Lower leg skin (tissue), 4 donors: ENCODE data around the gene ING4. TPM values are rescaled to one million over a fixed set of nuclear protein-coding genes. Genes with fewer than 3 reads are reported as not detected.

Experiments used
- DNase-seq, 2 donors: peaks; one replicate each; pipeline ENCODE4 v3.0.0-alpha.2; 2019; ENCODE audit warnings: low spot score in 2 of 2
- H3K4me3 ChIP-seq: fragments of 200-600 bp; sonication (generic); 2 replicates; pipeline ENCODE4 v1.5.1; 2017; ENCODE audit warnings: mild to moderate bottlenecking, low read depth; ENCODE audit not compliant: poor library complexity, severe bottlenecking
- CTCF ChIP-seq, 3 donors: fragments of 450-650 bp; IDR thresholded peaks; one replicate each; pipeline ENCODE4 v1.5.1; 2016; ENCODE audit warnings: antibody characterized with exemption in 3 of 3, mild to moderate bottlenecking in 3 of 3, moderate library complexity in 2 of 3
- POLR2A ChIP-seq, 2 donors: fragments of 450-650 bp; IDR thresholded peaks; one replicate each; pipeline ENCODE4 v1.6.1; 2016 to 2017; ENCODE audit warnings: antibody characterized with exemption in 2 of 2, mild to moderate bottlenecking in 1 of 2, moderate library complexity in 1 of 2
- WGBS, 2 donors: methylation state at CpG; one replicate each; pipeline ENCODE4 v1.1.5; 2018; 5-methylcytosine and 5-hydroxymethylcytosine counted together
- intact Hi-C: fragments of 100-400 bp; cut with DNase I; formaldehyde crosslinking; loops from one replicate; pipeline ENCODE4 v1.15.0; 2023; ENCODE audit warnings: low total_unique reads
- total RNA-seq, 4 donors: library from RNA; depleted of rRNA; stranded (reverse); fragments of >200 nt; gene quantifications; one replicate each; pipeline ENCODE4 v1.1.0, GENCODE V29; 2016

The ING4 gene
- total RNA-seq, 4 donors from 2014 or later, result 40.8 to 63.6 (median 56.0) TPM

- no peak overlapping the region for H3K4me3 ChIP-seq
- no peak for TF ChIP-seq CTCF (IDR thresholded peaks at IDR 0.05)
- TF ChIP-seq POLR2A (IDR thresholded peaks at IDR 0.05), result no peak
- intact Hi-C loops, result no loop called here
- WGBS, 2 donors, result 59 to 75% methylated on average over 62 to 82 of the region's 88 CpGs
- no peak for DNase-seq
These were observed 42.6 kb downstream of the ING4 start for GRCh38 chr12:6620137-6620884.

GRCh38 chr12:6618483-6619225 is 44.3 kb downstream of the ING4 start:
- intact Hi-C loops, result loop anchor here (5.0 kb wide), 1 partner anchor 209 kb away; the partner anchor contains the start of gene P3H3
- TF ChIP-seq POLR2A (IDR thresholded peaks at IDR 0.05), result no peak
- TF ChIP-seq CTCF (IDR thresholded peaks at IDR 0.05), result no peak
- no peak for DNase-seq
- no peak overlapping the region for H3K4me3 ChIP-seq
- 84% methylated on average over 5 of the region's 5 CpGs for WGBS, 2 donors

GRCh38 chr12:6615802-6616201 is 47.1 kb downstream of the ING4 start:
- 49 to 53% methylated on average over 3 of the region's 3 CpGs for WGBS, 2 donors
- intact Hi-C loops, result loop anchor here (5.0 kb wide), 1 partner anchor 211 kb away; the partner anchor contains the start of gene P3H3
- TF ChIP-seq POLR2A (IDR thresholded peaks at IDR 0.05), result no peak
- H3K4me3 ChIP-seq, result no peak overlapping the region
- DNase-seq, result no peak

- no peak overlapping the region for H3K4me3 ChIP-seq
- no peak for TF ChIP-seq POLR2A (IDR thresholded peaks at IDR 0.05)
- TF ChIP-seq CTCF (IDR thresholded peaks at IDR 0.05), result no peak
- 41 to 45% methylated on average over 7 of the region's 7 CpGs for WGBS, 2 donors
- no peak for DNase-seq
- intact Hi-C loops, result loop anchor here (5.0 kb wide), 1 partner anchor 213 kb away; the partner anchor contains the start of gene P3H3
These were observed 48.3 kb downstream of the ING4 start for GRCh38 chr12:6614513-6615172.

GRCh38 chr12:6613776-6614512 is 49.0 kb downstream of the ING4 start:
- WGBS, 2 donors, result 3 to 8% methylated on average over 21 of the region's 21 CpGs
- peak in 1 of 3 donors; percentile 51 for TF ChIP-seq CTCF (IDR thresholded peaks at IDR 0.05)
- no peak for TF ChIP-seq POLR2A (IDR thresholded peaks at IDR 0.05)
- intact Hi-C loops, result no loop called here
- H3K4me3 ChIP-seq, result no peak overlapping the region
- DNase-seq, result peak; percentile 91 to 98
